ENCODE measurements around the gene TGIF1.

The TGIF1 gene

GRCh38 chr18:3508576-3509549, 58.9 kb downstream of the TGIF1 start:
- in situ Hi-C loops (cut with MboI; ENCODE audit: low sequenced_read_pairs), result no loop called here

Measured in HL-60/S4 treated with phorbol 12-myristate 13-acetate at 8.2 ng/mL for 4 days and 3 days (cell line).